ENCODE measurements around the gene APCDD1L. TPM values are rescaled to one million over a fixed set of nuclear protein-coding genes. Genes with fewer than 3 reads are reported as not detected.

APCDD1L gene
- total RNA-seq, 1 donor from 2014 or later: 1.1 TPM

- no peak for DNase-seq (ENCODE audit: low spot score)
These were observed 622 bp downstream of the APCDD1L start for GRCh38 chr20:58514321-58515232.

- no peak for DNase-seq (ENCODE audit: low spot score)
These were observed 1.5 kb downstream of the APCDD1L start for GRCh38 chr20:58513580-58514285.

- DNase-seq (ENCODE audit: low spot score): no peak
These were observed 2.2 kb downstream of the APCDD1L start for GRCh38 chr20:58512808-58513552.

GRCh38 chr20:58511861-58512260 lies 3.3 kb downstream of the APCDD1L start:
- DNase-seq (ENCODE audit: low spot score): no peak

GRCh38 chr20:58511364-58511763 lies 3.8 kb downstream of the APCDD1L start:
- DNase-seq (ENCODE audit: low spot score): no peak

GRCh38 chr20:58510921-58511320 lies 4.3 kb downstream of the APCDD1L start:
- peak; percentile 1 for DNase-seq (ENCODE audit: low spot score)

GRCh38 chr20:58508762-58509395 lies 6.3 kb downstream of the APCDD1L start:
- DNase-seq (ENCODE audit: low spot score): no peak

- DNase-seq (ENCODE audit: low spot score): peak; percentile 2
These were observed 8.2 kb downstream of the APCDD1L start for GRCh38 chr20:58506999-58507398.

- no peak for DNase-seq (ENCODE audit: low spot score)
These were observed 10.6 kb downstream of the APCDD1L start for GRCh38 chr20:58504566-58504965.

GRCh38 chr20:58503668-58504067 lies 11.5 kb downstream of the APCDD1L start:
- no peak for DNase-seq (ENCODE audit: low spot score)

- no peak for DNase-seq (ENCODE audit: low spot score)
These were observed 14.9 kb downstream of the APCDD1L start for GRCh38 chr20:58500256-58500655.

- DNase-seq (ENCODE audit: low spot score): peak; percentile 33
These were observed 16.6 kb downstream of the APCDD1L start for GRCh38 chr20:58498470-58499068.

GRCh38 chr20:58497724-58498469 lies 17.3 kb downstream of the APCDD1L start:
- no peak for DNase-seq (ENCODE audit: low spot score)

- no peak for DNase-seq (ENCODE audit: low spot score)
These were observed 18.0 kb downstream of the APCDD1L start for GRCh38 chr20:58497076-58497641.

- no peak for DNase-seq (ENCODE audit: low spot score)
These were observed 18.8 kb downstream of the APCDD1L start for GRCh38 chr20:58496429-58496769.

GRCh38 chr20:58495623-58496428 lies 19.4 kb downstream of the APCDD1L start:
- no peak for DNase-seq (ENCODE audit: low spot score)

- DNase-seq (ENCODE audit: low spot score): no peak
These were observed 20.1 kb downstream of the APCDD1L start for GRCh38 chr20:58494923-58495622.

- DNase-seq (ENCODE audit: low spot score): no peak
These were observed 22.2 kb downstream of the APCDD1L start for GRCh38 chr20:58492795-58493524.
